NT2/D1 (cell line): ENCODE data around the gene SEC24D.

Source experiments
- DNase-seq: peaks from one replicate; pipeline ENCODE4 v3.0.0-alpha.2; 2011; ENCODE audit warnings: low read depth, low spot score
- H3K27me3 ChIP-seq: 2 replicates; pipeline ENCODE4 v1.6.0; 2011; ENCODE audit warnings: mild to moderate bottlenecking; ENCODE audit not compliant: insufficient read length, insufficient read depth
- H3K36me3 ChIP-seq: 2 replicates; pipeline ENCODE4 v1.6.1; 2011; ENCODE audit warnings: mild to moderate bottlenecking, low read length, mixed read lengths; ENCODE audit not compliant: insufficient read depth, insufficient read length
- H3K4me1 ChIP-seq: 2 replicates; pipeline ENCODE4 v1.5.1; 2011; ENCODE audit not compliant: insufficient read depth, insufficient read length
- H3K4me3 ChIP-seq: 2 replicates; pipeline ENCODE4 v1.5.1; 2011; ENCODE audit warnings: low read depth; ENCODE audit not compliant: insufficient read length
- H3K9ac ChIP-seq: 2 replicates; pipeline ENCODE4 v1.6.0; 2011; ENCODE audit warnings: low read depth; ENCODE audit not compliant: insufficient read length
- H3K9me3 ChIP-seq: 2 replicates; pipeline ENCODE4 v1.5.1; 2011; ENCODE audit warnings: mild to moderate bottlenecking, low read length; ENCODE audit not compliant: insufficient read depth
- SUZ12 ChIP-seq: IDR thresholded peaks from 2 replicates; pipeline ENCODE4 v1.6.1; 2011; ENCODE audit not compliant: insufficient read length, insufficient read depth; ENCODE audit errors: extremely low read depth
- YY1 ChIP-seq: IDR thresholded peaks from 2 replicates; pipeline ENCODE4 v1.6.1; 2011; ENCODE audit not compliant: insufficient read length, insufficient read depth
- ZNF274 ChIP-seq: IDR thresholded peaks from 2 replicates; pipeline ENCODE4 v1.6.1; 2011; ENCODE audit warnings: mild to moderate bottlenecking, low read depth, low read length

The SEC24D gene

GRCh38 chr4:118817178-118817930, 18.6 kb downstream of the SEC24D start:
- peaks cover 52% of the 10 kb centered on the region for H3K36me3 ChIP-seq
- H3K4me3 ChIP-seq = no peak overlapping the region
- no peak overlapping the region for H3K9ac ChIP-seq
- no peak for DNase-seq
- no peaks in the 10 kb centered on the region for H3K9me3 ChIP-seq
- TF ChIP-seq SUZ12 = no peak
- no peak for TF ChIP-seq ZNF274
- no peak for TF ChIP-seq YY1
- no peaks in the 10 kb centered on the region for H3K4me1 ChIP-seq
- no peaks in the 10 kb centered on the region for H3K27me3 ChIP-seq

- Histone ChIP-seq H3K36me3 (peaks cover 51% of the 10 kb centered on the region), H3K4me3 (no peak overlapping the region), H3K9ac (no peak overlapping the region), H3K27me3 (no peaks in the 10 kb centered on the region), H3K4me1 (no peaks in the 10 kb centered on the region), H3K9me3 (no peaks in the 10 kb centered on the region)
- no peak for TF ChIP-seq YY1
- no peak for TF ChIP-seq ZNF274
- TF ChIP-seq SUZ12 = no peak
- no peak for DNase-seq
Measured at GRCh38 chr4:118816538-118817177, 19.3 kb downstream of the SEC24D start.

- Histone ChIP-seq H3K4me1 (no peaks in the 10 kb centered on the region), H3K27me3 (no peaks in the 10 kb centered on the region), H3K9ac (no peak overlapping the region), H3K9me3 (no peaks in the 10 kb centered on the region), H3K36me3 (peaks cover 61% of the 10 kb centered on the region), H3K4me3 (no peak overlapping the region)
- DNase-seq = no peak
- TF ChIP-seq YY1 (no peak), ZNF274 (no peak), SUZ12 (no peak)
Measured at GRCh38 chr4:118814891-118815290, 21.0 kb downstream of the SEC24D start.

GRCh38 chr4:118814058-118814457, 21.9 kb downstream of the SEC24D start:
- TF ChIP-seq YY1 (no peak), SUZ12 (no peak), ZNF274 (no peak)
- Histone ChIP-seq H3K4me1 (no peaks in the 10 kb centered on the region), H3K4me3 (no peak overlapping the region), H3K36me3 (peaks cover 69% of the 10 kb centered on the region), H3K9ac (no peak overlapping the region), H3K9me3 (no peaks in the 10 kb centered on the region), H3K27me3 (no peaks in the 10 kb centered on the region)
- no peak for DNase-seq

GRCh38 chr4:118813561-118813960, 22.4 kb downstream of the SEC24D start:
- no peaks in the 10 kb centered on the region for H3K9me3 ChIP-seq
- peaks cover 70% of the 10 kb centered on the region for H3K36me3 ChIP-seq
- H3K4me1 ChIP-seq = no peaks in the 10 kb centered on the region
- no peak overlapping the region for H3K9ac ChIP-seq
- no peaks in the 10 kb centered on the region for H3K27me3 ChIP-seq
- no peak for DNase-seq
- no peak for TF ChIP-seq SUZ12
- TF ChIP-seq ZNF274 = no peak
- no peak for TF ChIP-seq YY1
- H3K4me3 ChIP-seq = no peak overlapping the region

- Histone ChIP-seq H3K4me3 (no peak overlapping the region), H3K36me3 (peaks cover 87% of the 10 kb centered on the region), H3K27me3 (no peaks in the 10 kb centered on the region), H3K9ac (no peak overlapping the region), H3K4me1 (no peaks in the 10 kb centered on the region), H3K9me3 (no peaks in the 10 kb centered on the region)
- no peak for DNase-seq
- TF ChIP-seq SUZ12 (no peak), YY1 (no peak), ZNF274 (no peak)
Measured at GRCh38 chr4:118811832-118812231, 24.1 kb downstream of the SEC24D start.

GRCh38 chr4:118810991-118811764, 24.7 kb downstream of the SEC24D start:
- Histone ChIP-seq H3K27me3 (no peaks in the 10 kb centered on the region), H3K36me3 (peaks cover 86% of the 10 kb centered on the region), H3K4me1 (no peaks in the 10 kb centered on the region), H3K9ac (no peak overlapping the region), H3K4me3 (no peak overlapping the region), H3K9me3 (no peaks in the 10 kb centered on the region)
- DNase-seq = no peak
- TF ChIP-seq SUZ12 (no peak), ZNF274 (no peak), YY1 (no peak)
